COR-L47 (cell line): ENCODE results near the gene CHD5.

Source experiments
- DNase-seq: peaks from one replicate; lab custom pipeline; 2025; lab: John Stamatoyannopoulos, UW

CHD5 gene

DNA sequence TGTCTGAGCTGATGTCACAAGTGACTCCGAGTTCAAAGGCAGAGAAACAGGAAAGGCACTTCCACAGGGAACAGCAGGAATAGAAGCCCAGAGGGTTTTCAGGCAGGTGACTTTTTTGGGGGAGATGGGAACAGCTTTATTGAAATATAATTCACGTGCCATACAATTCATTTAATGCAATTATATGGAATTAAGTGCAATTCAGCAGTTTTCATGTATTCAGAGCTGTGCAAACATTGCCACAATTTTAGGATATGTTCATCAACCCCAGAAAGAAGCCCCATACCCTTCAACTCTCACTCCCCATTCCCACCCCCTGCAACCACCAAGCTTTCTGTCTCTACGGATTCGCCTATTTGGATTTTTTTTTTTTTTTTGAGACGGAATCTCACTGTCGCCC, 117.5 kb downstream of the CHD5 start:
- DNase-seq: no peak

GRCh38 chr1:6059866-6060265, 120.3 kb downstream of the CHD5 start:
- no peak for DNase-seq

GRCh38 chr1:6057170-6057845, 122.8 kb downstream of the CHD5 start:
- DNase-seq: no peak

GRCh38 chr1:6056572-6056948, 123.6 kb downstream of the CHD5 start:
- no peak for DNase-seq

- DNase-seq: no peak
Measured at GRCh38 chr1:6054596-6054995, 125.5 kb downstream of the CHD5 start.

DNA sequence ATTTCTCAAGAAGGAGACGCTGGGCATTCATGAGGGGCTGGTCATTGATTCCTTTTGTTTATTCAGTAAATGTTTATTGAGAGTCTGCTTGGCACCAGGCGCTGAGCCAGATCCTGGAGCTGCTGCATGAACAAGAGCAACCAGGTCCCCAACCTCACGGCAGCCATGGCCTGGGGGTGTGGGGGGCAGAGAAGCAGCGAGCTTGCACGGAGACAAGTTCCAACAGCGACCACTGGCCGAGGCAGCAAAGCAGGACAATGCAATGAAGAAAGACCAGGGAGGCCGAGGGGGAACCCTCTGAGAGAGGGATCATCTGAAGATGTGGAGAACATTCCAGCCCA, 126.9 kb downstream of the CHD5 start:
- no peak for DNase-seq

DNA sequence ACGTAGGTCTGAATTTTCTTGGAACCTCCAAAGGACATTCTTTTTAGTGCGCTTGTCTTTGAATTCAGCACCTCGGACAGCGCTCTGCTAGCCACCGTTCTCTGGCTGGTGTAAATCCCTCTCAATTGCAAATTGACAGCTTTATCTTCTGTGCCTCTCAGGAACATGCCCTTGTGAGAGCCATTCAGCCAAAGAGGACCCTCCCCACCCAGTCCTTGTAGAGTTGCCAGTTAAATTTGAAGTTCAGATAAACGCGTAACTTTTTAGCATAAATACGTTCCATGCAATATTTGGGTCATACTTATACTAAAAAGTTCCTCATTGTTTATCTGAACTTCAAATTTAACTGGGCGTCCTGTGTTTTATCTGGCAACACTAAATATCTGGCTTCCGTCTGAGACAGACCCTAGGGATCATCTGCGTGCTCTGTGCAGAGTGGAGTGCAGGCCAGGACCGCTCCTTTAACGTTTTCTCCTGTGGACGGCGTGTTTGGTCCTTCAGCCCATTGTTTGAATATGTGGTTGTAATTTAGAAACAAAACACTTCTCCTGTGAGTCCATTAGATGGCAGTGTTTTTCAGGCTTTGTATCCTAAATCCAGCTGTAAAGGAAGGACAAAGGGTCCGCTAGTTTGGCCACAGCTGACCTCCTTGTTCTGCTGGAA, 127.4 kb downstream of the CHD5 start:
- peak; percentile 68 for DNase-seq
